HEK293 (cell line): ENCODE data around the gene TMEM14A.

Experiments
- CTCF ChIA-PET: fragments of 350-600 bp; formaldehyde crosslinking; extraction: SDS; loops from one replicate; lab custom pipeline; 2021; ENCODE audit warnings: antibody characterized with exemption; lab: Yijun Ruan, JAX
- POLR2A ChIA-PET: fragments of 300-600 bp; formaldehyde crosslinking; extraction: SDS; loops from one replicate; lab custom pipeline; 2020; ENCODE audit warnings: antibody characterized with exemption, inconsistent platforms; lab: Yijun Ruan, JAX
- H3K27ac ChIP-seq: fragments of 200-500 bp; sonication (Bioruptor generic); 2 replicates; pipeline ENCODE4 v1.5.1; 2014; ENCODE audit warnings: low read depth, low read length, control low read depth, inconsistent platforms; ENCODE audit errors: extremely low read depth
- H3K36me3 ChIP-seq, 2 experiments: fragments of 200-500 bp in 1 of 2; sonication (Bioruptor generic) in 1 of 2; 1 replicate in 1 of 2; 2 replicates in 1 of 2; pipeline ENCODE4 v1.5.1; 2014 to 2017; ENCODE audit warnings: inconsistent platforms in 2 of 2, low read length in 2 of 2; ENCODE audit not compliant: control insufficient read depth in 2 of 2, insufficient read depth in 1 of 2
- H3K4me1 ChIP-seq: fragments of 200-500 bp; sonication (Bioruptor generic); 2 replicates; pipeline ENCODE4 v1.5.1; 2014; ENCODE audit warnings: mild to moderate bottlenecking, low read length, inconsistent platforms; ENCODE audit not compliant: control insufficient read depth, insufficient read depth
- H3K4me3 ChIP-seq: 2 replicates; pipeline ENCODE4 v1.5.1; 2011; ENCODE audit warnings: low read depth, mild to moderate bottlenecking, control low read depth, low read length, moderate library complexity
- H3K9me3 ChIP-seq: fragments of 200-500 bp; sonication (Bioruptor generic); 2 replicates; pipeline ENCODE4 v1.5.1; 2014; ENCODE audit warnings: low read depth, low read length, inconsistent platforms; ENCODE audit not compliant: control insufficient read depth, insufficient read depth
- KLF16 ChIP-seq: fragments of 450-650 bp; formaldehyde crosslinking; IDR thresholded peaks from 2 replicates; pipeline ENCODE4 v1.5.1; 2017; ENCODE audit warnings: missing biosample characterization, missing genetic modification characterization
- OSR2 ChIP-seq: fragments of 450-650 bp; formaldehyde crosslinking; IDR thresholded peaks from 2 replicates; pipeline ENCODE4 v1.5.1; 2016; ENCODE audit warnings: missing biosample characterization, missing genetic modification characterization
- SCRT2 ChIP-seq: fragments of 450-650 bp; formaldehyde crosslinking; IDR thresholded peaks from 2 replicates; pipeline ENCODE4 v1.5.1; 2016; ENCODE audit warnings: missing biosample characterization, missing genetic modification characterization
- SP7 ChIP-seq: fragments of 450-650 bp; formaldehyde crosslinking; IDR thresholded peaks from 2 replicates; pipeline ENCODE4 v1.5.1; 2016; ENCODE audit warnings: missing biosample characterization, missing genetic modification characterization
- ZFP3 ChIP-seq: fragments of 450-650 bp; formaldehyde crosslinking; IDR thresholded peaks from 2 replicates; pipeline ENCODE4 v1.5.1; 2016; ENCODE audit warnings: low read depth, missing biosample characterization, missing genetic modification characterization
- ZNF248 ChIP-seq: fragments of 450-650 bp; formaldehyde crosslinking; IDR thresholded peaks from 2 replicates; pipeline ENCODE4 v1.5.1; 2017; ENCODE audit warnings: missing biosample characterization, missing genetic modification characterization
- ZNF274 ChIP-seq, 2 experiments: fragments of 200-500 bp in 1 of 2; fragments of 450-650 bp in 1 of 2; sonication (Bioruptor generic) in 1 of 2; formaldehyde crosslinking in 1 of 2; IDR thresholded peaks; 2 replicates each; pipeline versions ENCODE4 v1.5.1 to v1.6.1; 2014 to 2016; ENCODE audit warnings: borderline replicate concordance in 1 of 2, inconsistent platforms in 1 of 2, low read length in 1 of 2, missing biosample characterization in 1 of 2, missing genetic modification characterization in 1 of 2
- ZNF292 ChIP-seq: fragments of 450-650 bp; formaldehyde crosslinking; IDR thresholded peaks from 2 replicates; pipeline ENCODE4 v1.5.1; 2016; ENCODE audit warnings: low read depth, missing biosample characterization, missing genetic modification characterization, borderline replicate concordance
- ZNF433 ChIP-seq: fragments of 450-650 bp; formaldehyde crosslinking; IDR thresholded peaks from 2 replicates; pipeline ENCODE4 v1.5.1; 2016; ENCODE audit warnings: missing biosample characterization, missing genetic modification characterization, low read depth
- ZNF530 ChIP-seq: fragments of 450-650 bp; formaldehyde crosslinking; IDR thresholded peaks from 2 replicates; pipeline ENCODE4 v1.5.1; 2016; ENCODE audit warnings: low read depth, missing biosample characterization, missing genetic modification characterization
- ZNF571 ChIP-seq: fragments of 450-650 bp; formaldehyde crosslinking; IDR thresholded peaks from 2 replicates; pipeline ENCODE4 v1.5.0; 2017; ENCODE audit warnings: missing biosample characterization, missing genetic modification characterization
- ZNF624 ChIP-seq: fragments of 450-650 bp; formaldehyde crosslinking; IDR thresholded peaks from 2 replicates; pipeline ENCODE4 v1.5.1; 2017; ENCODE audit warnings: missing biosample characterization, missing genetic modification characterization
- ZNF654 ChIP-seq: fragments of 450-650 bp; formaldehyde crosslinking; IDR thresholded peaks from 2 replicates; pipeline ENCODE4 v1.5.1; 2016; ENCODE audit warnings: low read depth, missing biosample characterization, missing genetic modification characterization
- ZNF658 ChIP-seq: fragments of 450-650 bp; formaldehyde crosslinking; IDR thresholded peaks from 2 replicates; pipeline ENCODE4; 2016; ENCODE audit warnings: missing biosample characterization, missing genetic modification characterization
- ZNF747 ChIP-seq: fragments of 450-650 bp; formaldehyde crosslinking; IDR thresholded peaks from 2 replicates; pipeline ENCODE4 v1.5.1; 2016; ENCODE audit warnings: missing biosample characterization, missing genetic modification characterization
- ZSCAN30 ChIP-seq: fragments of 450-650 bp; IDR thresholded peaks from 2 replicates; pipeline ENCODE4 v1.5.1; 2018; ENCODE audit warnings: missing biosample characterization, mild to moderate bottlenecking, missing genetic modification characterization, moderate library complexity
- TF ChIP-seq, protein P1 (sequence below): fragments of 450-650 bp; formaldehyde crosslinking; IDR thresholded peaks from 2 replicates; pipeline ENCODE4 v1.5.1; 2017; ENCODE audit warnings: missing biosample characterization, missing genetic modification characterization
- TF ChIP-seq, protein P2 (sequence below): fragments of 450-650 bp; formaldehyde crosslinking; IDR thresholded peaks from 2 replicates; pipeline ENCODE4 v1.5.1; 2017; ENCODE audit warnings: missing biosample characterization, missing genetic modification characterization
- TF ChIP-seq, protein P3 (sequence below): fragments of 450-650 bp; formaldehyde crosslinking; IDR thresholded peaks from 2 replicates; pipeline ENCODE4 v1.5.1; 2016; ENCODE audit warnings: missing biosample characterization, missing genetic modification characterization
- TF ChIP-seq, protein P4 (sequence below): fragments of 450-650 bp; formaldehyde crosslinking; IDR thresholded peaks from 2 replicates; pipeline ENCODE4 v1.5.1; 2016; ENCODE audit warnings: missing biosample characterization, missing genetic modification characterization, borderline replicate concordance

The TMEM14A gene

DNA sequence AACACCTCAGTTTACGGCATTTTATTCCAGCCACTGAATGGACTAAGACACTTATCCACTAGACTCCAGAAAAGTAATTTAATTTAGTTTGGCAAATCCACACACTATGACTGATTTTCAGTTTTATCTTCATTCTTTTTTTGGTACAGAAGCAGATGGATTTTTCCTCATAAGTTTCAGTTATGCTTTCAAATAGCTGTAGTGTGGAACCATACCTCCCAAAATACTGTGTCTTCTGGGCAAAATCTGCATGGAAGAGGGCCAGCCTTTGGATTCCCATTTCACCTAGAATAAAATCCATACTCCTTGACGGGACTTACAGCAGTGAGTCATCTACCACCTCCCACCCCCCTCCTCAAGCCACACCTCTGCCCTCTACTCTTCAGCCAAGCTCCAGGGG, 49.4 kb downstream of the TMEM14A start:
- TF ChIP-seq ZNF658 (tag by site-specific recombination) = no peak
- TF ChIP-seq, protein P1, sequence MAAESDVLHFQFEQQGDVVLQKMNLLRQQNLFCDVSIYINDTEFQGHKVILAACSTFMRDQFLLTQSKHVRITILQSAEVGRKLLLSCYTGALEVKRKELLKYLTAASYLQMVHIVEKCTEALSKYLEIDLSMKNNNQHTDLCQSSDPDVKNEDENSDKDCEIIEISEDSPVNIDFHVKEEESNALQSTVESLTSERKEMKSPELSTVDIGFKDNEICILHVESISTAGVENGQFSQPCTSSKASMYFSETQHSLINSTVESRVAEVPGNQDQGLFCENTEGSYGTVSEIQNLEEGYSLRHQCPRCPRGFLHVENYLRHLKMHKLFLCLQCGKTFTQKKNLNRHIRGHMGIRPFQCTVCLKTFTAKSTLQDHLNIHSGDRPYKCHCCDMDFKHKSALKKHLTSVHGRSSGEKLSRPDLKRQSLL (tag by site-specific recombination) = no peak
- TF ChIP-seq ZNF274 (IDR thresholded peaks at IDR 0.05; ENCODE audit: low read length) = no peak
- TF ChIP-seq ZNF274 (tag by site-specific recombination; IDR thresholded peaks at IDR 0.05; ENCODE audit: borderline replicate concordance) = no peak
- TF ChIP-seq, protein P2, sequence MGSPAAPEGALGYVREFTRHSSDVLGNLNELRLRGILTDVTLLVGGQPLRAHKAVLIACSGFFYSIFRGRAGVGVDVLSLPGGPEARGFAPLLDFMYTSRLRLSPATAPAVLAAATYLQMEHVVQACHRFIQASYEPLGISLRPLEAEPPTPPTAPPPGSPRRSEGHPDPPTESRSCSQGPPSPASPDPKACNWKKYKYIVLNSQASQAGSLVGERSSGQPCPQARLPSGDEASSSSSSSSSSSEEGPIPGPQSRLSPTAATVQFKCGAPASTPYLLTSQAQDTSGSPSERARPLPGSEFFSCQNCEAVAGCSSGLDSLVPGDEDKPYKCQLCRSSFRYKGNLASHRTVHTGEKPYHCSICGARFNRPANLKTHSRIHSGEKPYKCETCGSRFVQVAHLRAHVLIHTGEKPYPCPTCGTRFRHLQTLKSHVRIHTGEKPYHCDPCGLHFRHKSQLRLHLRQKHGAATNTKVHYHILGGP = no peak
- TF ChIP-seq ZNF248 (tag by site-specific recombination) = no peak
- TF ChIP-seq, protein P3, sequence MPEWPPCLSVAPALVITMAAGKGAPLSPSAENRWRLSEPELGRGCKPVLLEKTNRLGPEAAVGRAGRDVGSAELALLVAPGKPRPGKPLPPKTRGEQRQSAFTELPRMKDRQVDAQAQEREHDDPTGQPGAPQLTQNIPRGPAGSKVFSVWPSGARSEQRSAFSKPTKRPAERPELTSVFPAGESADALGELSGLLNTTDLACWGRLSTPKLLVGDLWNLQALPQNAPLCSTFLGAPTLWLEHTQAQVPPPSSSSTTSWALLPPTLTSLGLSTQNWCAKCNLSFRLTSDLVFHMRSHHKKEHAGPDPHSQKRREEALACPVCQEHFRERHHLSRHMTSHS (tag by site-specific recombination) = no peak
- no peak for TF ChIP-seq ZNF654 (tag by site-specific recombination)
- TF ChIP-seq ZNF530 (tag by site-specific recombination) = no peak
- no peak for TF ChIP-seq ZFP3 (tag by site-specific recombination)
- TF ChIP-seq ZNF571 (tag by site-specific recombination) = no peak
- TF ChIP-seq ZNF433 (tag by site-specific recombination) = no peak
- TF ChIP-seq KLF16 = no peak
- TF ChIP-seq SCRT2 (tag by site-specific recombination) = no peak
- no peak for TF ChIP-seq ZNF747
- no peak for TF ChIP-seq ZNF624 (tag by site-specific recombination)
- no peak for TF ChIP-seq SP7 (tag by site-specific recombination)
- no peak for TF ChIP-seq ZSCAN30 (tag by site-specific recombination)
- TF ChIP-seq, protein P4, sequence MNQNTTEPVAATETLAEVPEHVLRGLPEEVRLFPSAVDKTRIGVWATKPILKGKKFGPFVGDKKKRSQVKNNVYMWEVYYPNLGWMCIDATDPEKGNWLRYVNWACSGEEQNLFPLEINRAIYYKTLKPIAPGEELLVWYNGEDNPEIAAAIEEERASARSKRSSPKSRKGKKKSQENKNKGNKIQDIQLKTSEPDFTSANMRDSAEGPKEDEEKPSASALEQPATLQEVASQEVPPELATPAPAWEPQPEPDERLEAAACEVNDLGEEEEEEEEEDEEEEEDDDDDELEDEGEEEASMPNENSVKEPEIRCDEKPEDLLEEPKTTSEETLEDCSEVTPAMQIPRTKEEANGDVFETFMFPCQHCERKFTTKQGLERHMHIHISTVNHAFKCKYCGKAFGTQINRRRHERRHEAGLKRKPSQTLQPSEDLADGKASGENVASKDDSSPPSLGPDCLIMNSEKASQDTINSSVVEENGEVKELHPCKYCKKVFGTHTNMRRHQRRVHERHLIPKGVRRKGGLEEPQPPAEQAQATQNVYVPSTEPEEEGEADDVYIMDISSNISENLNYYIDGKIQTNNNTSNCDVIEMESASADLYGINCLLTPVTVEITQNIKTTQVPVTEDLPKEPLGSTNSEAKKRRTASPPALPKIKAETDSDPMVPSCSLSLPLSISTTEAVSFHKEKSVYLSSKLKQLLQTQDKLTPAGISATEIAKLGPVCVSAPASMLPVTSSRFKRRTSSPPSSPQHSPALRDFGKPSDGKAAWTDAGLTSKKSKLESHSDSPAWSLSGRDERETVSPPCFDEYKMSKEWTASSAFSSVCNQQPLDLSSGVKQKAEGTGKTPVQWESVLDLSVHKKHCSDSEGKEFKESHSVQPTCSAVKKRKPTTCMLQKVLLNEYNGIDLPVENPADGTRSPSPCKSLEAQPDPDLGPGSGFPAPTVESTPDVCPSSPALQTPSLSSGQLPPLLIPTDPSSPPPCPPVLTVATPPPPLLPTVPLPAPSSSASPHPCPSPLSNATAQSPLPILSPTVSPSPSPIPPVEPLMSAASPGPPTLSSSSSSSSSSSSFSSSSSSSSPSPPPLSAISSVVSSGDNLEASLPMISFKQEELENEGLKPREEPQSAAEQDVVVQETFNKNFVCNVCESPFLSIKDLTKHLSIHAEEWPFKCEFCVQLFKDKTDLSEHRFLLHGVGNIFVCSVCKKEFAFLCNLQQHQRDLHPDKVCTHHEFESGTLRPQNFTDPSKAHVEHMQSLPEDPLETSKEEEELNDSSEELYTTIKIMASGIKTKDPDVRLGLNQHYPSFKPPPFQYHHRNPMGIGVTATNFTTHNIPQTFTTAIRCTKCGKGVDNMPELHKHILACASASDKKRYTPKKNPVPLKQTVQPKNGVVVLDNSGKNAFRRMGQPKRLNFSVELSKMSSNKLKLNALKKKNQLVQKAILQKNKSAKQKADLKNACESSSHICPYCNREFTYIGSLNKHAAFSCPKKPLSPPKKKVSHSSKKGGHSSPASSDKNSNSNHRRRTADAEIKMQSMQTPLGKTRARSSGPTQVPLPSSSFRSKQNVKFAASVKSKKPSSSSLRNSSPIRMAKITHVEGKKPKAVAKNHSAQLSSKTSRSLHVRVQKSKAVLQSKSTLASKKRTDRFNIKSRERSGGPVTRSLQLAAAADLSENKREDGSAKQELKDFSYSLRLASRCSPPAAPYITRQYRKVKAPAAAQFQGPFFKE = no peak
- TF ChIP-seq ZNF292 = no peak
- TF ChIP-seq OSR2 (tag by site-specific recombination) = no peak
- TF ChIP-seq, all 188 proteins: peak for 0
- Histone ChIP-seq H3K27ac (no peak overlapping the region), H3K9me3 (no peaks in the 10 kb centered on the region), H3K4me3 (no peak overlapping the region), H3K36me3 (no peaks in the 10 kb centered on the region), H3K4me1 (no peaks in the 10 kb centered on the region)
- ChIA-PET POLR2A (no interaction called here), CTCF (interaction anchor here (0.7 kb wide), 2 partner anchors 43 to 170 kb away, joined by 3 read pairs; partner anchors contain the start of gene GSTA2)
